Activated naive CD8-positive, alpha-beta T cell treated with anti-CD3 and anti-CD28 coated beads, Interleukin-2, amount 10 ng/mL, durations not matched to agents 7 days and 5 days (primary cell): ENCODE measurements around the gene GPR161. TPM values are rescaled to one million over a fixed set of nuclear protein-coding genes. Genes with fewer than 3 reads are reported as not detected.

Experiments used
- ATAC-seq: fragments of 150-1000 bp; cut with Tn5 transposase; one replicate; pipeline ENCODE4 v1.10.0; 2021; ENCODE audit warnings: low read depth, moderate library complexity
- POLR2A ChIA-PET: fragments of 350-600 bp; sonication (Branson Sonifier 250); formaldehyde crosslinking; loops from one replicate; lab custom pipeline; 2021; ENCODE audit warnings: antibody characterized with exemption; lab: Charles Lee
- DNase-seq: peaks from one replicate; pipeline ENCODE4 v3.0.0; 2021
- H3K27ac Mint-ChIP-seq: one replicate; pipeline ENCODE4 v1.8.0; 2022; ENCODE audit warnings: mild to moderate bottlenecking, mixed read lengths
- H3K27me3 Mint-ChIP-seq: one replicate; pipeline ENCODE4 v1.8.0; 2022; ENCODE audit warnings: mild to moderate bottlenecking, moderate library complexity, mixed read lengths
- H3K36me3 Mint-ChIP-seq: one replicate; pipeline ENCODE4 v1.8.0; 2021; ENCODE audit warnings: mild to moderate bottlenecking, mixed read lengths
- H3K4me1 Mint-ChIP-seq: one replicate; pipeline ENCODE4 v1.8.0; 2021; ENCODE audit warnings: mixed read lengths
- H3K4me3 Mint-ChIP-seq: one replicate; pipeline ENCODE4 v1.8.0; 2022; ENCODE audit warnings: mild to moderate bottlenecking, moderate library complexity, mixed read lengths
- H3K9me3 Mint-ChIP-seq: one replicate; pipeline ENCODE4 v1.8.0; 2021; ENCODE audit warnings: mixed read lengths
- total RNA-seq, 2 experiments: library from RNA; stranded (reverse); gene quantifications; one replicate each; pipeline ENCODE4 v1.2.3, GENCODE V29; 2021

The GPR161 gene
- total RNA-seq, 2 experiments from 2014 or later = 0.20 TPM; not detected in 1

DNA sequence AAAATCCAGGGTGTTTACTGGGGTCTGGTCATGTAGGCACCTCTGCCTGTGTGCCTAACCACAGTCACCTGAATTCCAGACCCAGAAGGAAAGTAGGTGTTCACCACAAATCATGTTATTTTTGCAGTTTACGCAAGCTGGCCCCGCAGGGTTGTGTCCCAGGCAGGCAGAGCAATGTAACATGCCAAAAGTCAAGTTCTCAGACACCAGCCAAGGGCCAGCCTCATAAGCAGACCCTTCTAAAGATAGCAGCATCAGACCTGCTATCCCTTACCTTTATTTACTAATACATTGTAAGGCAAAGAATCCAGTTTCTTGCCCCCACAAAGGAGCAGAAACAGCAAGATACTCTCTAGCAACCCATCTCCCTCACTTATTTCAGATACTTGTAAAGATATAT, 83.0 kb downstream of the GPR161 start:
- Mint-ChIP-seq H3K27me3 (no peaks in the 10 kb centered on the region), H3K36me3 (peaks cover 7% of the 10 kb centered on the region), H3K4me1 (peaks cover 5% of the 10 kb centered on the region), H3K27ac (no peak overlapping the region), H3K4me3 (no peak overlapping the region), H3K9me3 (no peaks in the 10 kb centered on the region)
- ATAC-seq = no peak
- DNase-seq = no peak
- POLR2A ChIA-PET = no interaction called here

DNA sequence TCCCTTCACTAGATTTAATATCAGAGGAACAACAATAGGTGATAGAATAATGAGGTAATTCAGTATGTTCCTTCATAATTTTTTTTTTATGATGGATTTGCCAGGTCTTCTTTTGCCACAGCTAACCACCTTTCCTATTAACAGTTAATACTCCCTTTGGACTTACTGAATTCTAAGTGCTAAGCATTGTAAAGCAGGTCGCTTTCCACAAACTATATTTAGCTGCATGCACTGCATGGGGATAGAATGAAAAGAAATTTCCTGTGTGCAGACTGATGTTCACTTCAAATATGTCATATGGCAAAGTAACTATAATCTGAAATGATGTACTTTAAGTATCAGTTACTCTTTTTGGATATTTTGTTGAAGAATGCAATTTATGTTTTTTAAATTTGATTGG, 85.8 kb downstream of the GPR161 start:
- no peak for ATAC-seq
- Mint-ChIP-seq H3K4me3 (no peak overlapping the region), H3K9me3 (no peaks in the 10 kb centered on the region), H3K27ac (no peak overlapping the region), H3K36me3 (peaks cover 8% of the 10 kb centered on the region), H3K27me3 (no peaks in the 10 kb centered on the region), H3K4me1 (peaks cover 5% of the 10 kb centered on the region)
- no peak for DNase-seq
- POLR2A ChIA-PET = no interaction called here

DNA sequence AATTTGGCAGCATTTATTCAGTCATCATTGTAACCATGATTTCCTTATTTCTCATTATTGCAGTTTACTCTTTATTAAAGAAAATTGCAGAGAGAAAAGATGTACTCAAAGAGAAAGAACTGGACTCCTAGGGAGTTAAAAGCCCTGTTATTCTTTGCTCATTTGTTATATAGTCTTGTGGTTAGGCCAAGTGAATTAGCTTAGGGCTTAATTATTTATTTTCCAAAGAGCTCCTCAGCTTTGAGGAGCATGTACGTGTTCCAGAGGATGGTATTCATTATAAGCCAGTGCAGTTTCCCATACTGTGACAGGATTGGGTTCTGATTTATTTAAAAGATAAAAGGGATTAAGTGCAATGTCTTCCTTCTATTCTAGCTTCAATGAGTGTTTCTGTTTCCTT, 86.4 kb downstream of the GPR161 start:
- no peak overlapping the region for H3K4me3 Mint-ChIP-seq
- DNase-seq = no peak
- ATAC-seq = no peak
- no peaks in the 10 kb centered on the region for H3K9me3 Mint-ChIP-seq
- POLR2A ChIA-PET = no interaction called here
- H3K27ac Mint-ChIP-seq = no peak overlapping the region
- H3K4me1 Mint-ChIP-seq = peaks cover 5% of the 10 kb centered on the region
- H3K27me3 Mint-ChIP-seq = no peaks in the 10 kb centered on the region
- peaks cover 10% of the 10 kb centered on the region for H3K36me3 Mint-ChIP-seq

DNA sequence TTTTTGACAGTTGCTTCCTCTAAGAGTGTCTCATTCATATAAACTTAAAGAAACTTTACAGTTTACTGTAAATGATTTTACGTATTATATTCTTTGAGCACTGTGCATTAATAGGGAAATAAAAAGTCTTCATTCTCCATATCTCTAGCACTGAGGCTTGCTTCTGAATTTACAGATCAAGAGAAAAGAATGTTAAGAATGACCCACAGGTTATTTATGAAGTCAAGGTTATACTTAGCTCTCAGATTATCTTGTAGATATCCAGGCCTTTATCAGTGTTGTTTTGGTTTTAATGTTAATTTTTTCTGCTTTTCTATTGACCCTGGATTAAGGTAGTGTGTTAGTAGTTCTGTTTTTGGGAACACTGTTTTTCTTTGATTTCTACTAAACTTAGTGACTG, 91.4 kb downstream of the GPR161 start:
- Mint-ChIP-seq H3K4me3 (no peak overlapping the region), H3K4me1 (no peaks in the 10 kb centered on the region), H3K27ac (no peak overlapping the region), H3K36me3 (peaks cover 32% of the 10 kb centered on the region), H3K9me3 (no peaks in the 10 kb centered on the region), H3K27me3 (no peaks in the 10 kb centered on the region)
- POLR2A ChIA-PET = no interaction called here
- no peak for DNase-seq
- ATAC-seq = no peak

DNA sequence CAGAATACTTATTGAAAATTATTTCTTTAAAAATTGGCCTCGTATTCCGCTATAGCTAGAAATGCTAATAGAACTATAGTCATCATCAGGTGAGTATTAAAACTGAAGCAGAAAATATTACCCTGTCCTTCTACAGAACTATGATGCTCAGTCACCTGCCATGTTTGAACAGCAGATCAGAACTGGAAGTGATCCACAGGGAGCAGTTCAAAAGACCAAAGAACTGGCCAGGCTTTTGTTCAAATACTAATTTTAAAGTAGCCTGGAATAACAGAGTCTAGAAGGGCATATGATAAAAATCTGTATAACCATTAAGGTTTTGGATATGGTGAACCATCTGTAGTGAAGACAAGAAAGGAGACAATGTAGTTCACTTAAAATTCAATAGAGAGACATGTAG, 94.4 kb downstream of the GPR161 start:
- H3K4me3 Mint-ChIP-seq = no peak overlapping the region
- H3K9me3 Mint-ChIP-seq = no peaks in the 10 kb centered on the region
- H3K4me1 Mint-ChIP-seq = no peaks in the 10 kb centered on the region
- no peak for DNase-seq
- no peaks in the 10 kb centered on the region for H3K27me3 Mint-ChIP-seq
- ATAC-seq = no peak
- peaks cover 29% of the 10 kb centered on the region for H3K36me3 Mint-ChIP-seq
- H3K27ac Mint-ChIP-seq = no peak overlapping the region
- POLR2A ChIA-PET = no interaction called here

DNA sequence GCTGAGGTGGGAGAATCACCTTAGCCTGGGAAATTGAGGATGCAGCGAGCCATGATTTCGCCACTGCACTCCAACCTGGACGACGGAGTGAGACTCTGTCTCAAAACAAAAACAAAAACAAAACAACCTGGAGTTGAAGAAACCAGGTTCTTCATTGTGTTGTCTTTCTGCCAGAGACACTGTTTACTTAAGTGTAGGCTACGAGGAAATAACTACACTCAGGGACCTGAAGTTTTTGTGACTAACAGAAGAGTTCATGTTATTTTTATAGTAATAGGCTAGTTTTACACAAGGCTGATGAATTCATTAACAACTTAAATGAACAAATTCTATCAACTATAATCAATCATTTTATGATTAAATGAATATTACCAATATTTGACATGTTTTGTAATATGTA, 101.4 kb downstream of the GPR161 start:
- DNase-seq = no peak
- H3K27ac Mint-ChIP-seq = no peak overlapping the region
- no peak overlapping the region for H3K4me3 Mint-ChIP-seq
- POLR2A ChIA-PET = no interaction called here
- no peak for ATAC-seq
- peaks cover 3% of the 10 kb centered on the region for H3K36me3 Mint-ChIP-seq
- no peaks in the 10 kb centered on the region for H3K4me1 Mint-ChIP-seq
- no peaks in the 10 kb centered on the region for H3K27me3 Mint-ChIP-seq
- H3K9me3 Mint-ChIP-seq = no peaks in the 10 kb centered on the region

DNA sequence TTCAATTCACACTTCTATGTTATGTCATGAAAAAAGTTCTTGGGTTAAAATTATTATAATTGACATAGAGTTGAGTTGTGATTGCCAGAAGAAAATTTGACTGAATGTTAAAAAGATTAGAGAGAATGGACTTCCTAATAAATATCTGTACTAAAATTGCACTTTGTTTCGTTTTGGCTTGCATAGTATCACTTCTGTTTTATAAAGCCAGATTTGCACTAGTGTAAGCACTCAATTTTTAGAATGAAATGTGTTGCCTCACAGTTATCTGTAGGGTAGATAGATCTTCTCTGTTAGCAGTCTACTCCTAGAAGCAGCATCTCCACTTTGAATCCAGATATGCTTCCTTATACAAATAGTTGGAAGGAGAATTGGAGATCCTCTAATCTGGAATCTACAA, 104.7 kb downstream of the GPR161 start:
- H3K27me3 Mint-ChIP-seq = no peaks in the 10 kb centered on the region
- POLR2A ChIA-PET = no interaction called here
- DNase-seq (no peak), ATAC-seq (no peak)
- no peak overlapping the region for H3K4me3 Mint-ChIP-seq
- H3K36me3 Mint-ChIP-seq = peaks cover 3% of the 10 kb centered on the region
- no peak overlapping the region for H3K27ac Mint-ChIP-seq
- H3K9me3 Mint-ChIP-seq = no peaks in the 10 kb centered on the region
- H3K4me1 Mint-ChIP-seq = no peaks in the 10 kb centered on the region

DNA sequence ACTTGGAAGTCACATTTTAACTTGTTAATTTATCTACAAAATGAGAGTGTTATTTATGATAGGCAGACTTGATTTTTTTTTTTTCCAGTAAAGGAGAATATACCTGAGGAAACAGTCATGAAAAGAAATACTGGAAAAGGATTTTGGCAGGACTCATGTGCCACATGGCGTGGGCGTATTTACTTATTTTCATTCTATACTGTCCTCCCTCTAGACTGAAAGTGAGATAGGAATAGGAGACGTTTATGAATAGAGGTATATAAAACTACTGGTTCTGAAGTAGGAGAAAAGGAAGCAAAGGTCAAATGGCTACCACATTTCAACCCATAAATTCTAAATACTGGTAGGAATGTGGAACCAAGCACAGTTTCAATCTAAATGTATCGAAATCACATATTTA, 105.1 kb downstream of the GPR161 start:
- Mint-ChIP-seq H3K36me3 (peaks cover 3% of the 10 kb centered on the region), H3K9me3 (no peaks in the 10 kb centered on the region), H3K4me3 (no peak overlapping the region), H3K27ac (no peak overlapping the region), H3K27me3 (no peaks in the 10 kb centered on the region), H3K4me1 (no peaks in the 10 kb centered on the region)
- DNase-seq (no peak), ATAC-seq (no peak)
- POLR2A ChIA-PET = no interaction called here

DNA sequence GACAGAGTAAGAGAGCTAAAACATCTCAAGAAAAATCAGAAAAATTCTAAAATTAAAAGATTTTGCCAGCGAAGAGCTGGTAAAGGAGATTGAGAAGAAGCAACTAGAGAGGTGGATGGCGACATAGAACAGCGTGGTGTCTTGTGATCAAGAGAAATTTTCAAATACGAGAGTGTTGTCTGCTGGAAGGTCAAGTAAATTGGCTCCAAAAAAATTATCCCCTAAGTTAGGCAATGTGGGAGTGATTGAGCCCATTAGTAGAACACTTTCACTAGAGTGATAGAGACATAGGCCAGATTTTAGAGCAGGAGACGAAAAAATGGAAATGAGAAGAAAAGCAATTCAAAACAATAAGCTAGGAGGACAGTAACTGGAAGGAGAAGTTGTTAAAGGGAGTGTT, 105.5 kb downstream of the GPR161 start:
- ATAC-seq (no peak), DNase-seq (no peak)
- Mint-ChIP-seq H3K4me1 (no peaks in the 10 kb centered on the region), H3K4me3 (no peak overlapping the region), H3K9me3 (no peaks in the 10 kb centered on the region), H3K36me3 (peaks cover 3% of the 10 kb centered on the region), H3K27ac (no peak overlapping the region), H3K27me3 (no peaks in the 10 kb centered on the region)
- POLR2A ChIA-PET = no interaction called here

Other genes starting within 250 kb of the GPR161 start
- gene ADCY10, start 222.8 kb downstream of the GPR161 start, total RNA-seq = under 1 TPM; 0.20 to 0.42 TPM
- gene DCAF6, start 200.2 kb downstream of the GPR161 start, total RNA-seq = 10 to 100 TPM; 28.2 to 28.5 TPM
- 10 to 100 TPM; 61.9 to 64.1 TPM for gene MPC2, start 199.9 kb downstream of the GPR161 start, total RNA-seq
- gene TIPRL, start 42.0 kb upstream of the GPR161 start, total RNA-seq = 10 to 100 TPM; 40.0 to 40.1 TPM
- gene SFT2D2, start 89.1 kb upstream of the GPR161 start, total RNA-seq = 10 to 100 TPM; 56.8 to 58.4 TPM
- 1 to 10 TPM; 2.6 to 3.2 TPM for gene TBX19, start 143.9 kb upstream of the GPR161 start, total RNA-seq